GM19328 (cell line): ENCODE data around the gene DDX5.

Experiments used
- ATAC-seq: cut with Tn5 transposase; IDR thresholded peaks from one replicate; pipeline ENCODE4 v1.9.1; 2021; ENCODE audit warnings: mild to moderate bottlenecking, moderate library complexity; ENCODE audit not compliant: unreplicated experiment

The DDX5 gene

DNA sequence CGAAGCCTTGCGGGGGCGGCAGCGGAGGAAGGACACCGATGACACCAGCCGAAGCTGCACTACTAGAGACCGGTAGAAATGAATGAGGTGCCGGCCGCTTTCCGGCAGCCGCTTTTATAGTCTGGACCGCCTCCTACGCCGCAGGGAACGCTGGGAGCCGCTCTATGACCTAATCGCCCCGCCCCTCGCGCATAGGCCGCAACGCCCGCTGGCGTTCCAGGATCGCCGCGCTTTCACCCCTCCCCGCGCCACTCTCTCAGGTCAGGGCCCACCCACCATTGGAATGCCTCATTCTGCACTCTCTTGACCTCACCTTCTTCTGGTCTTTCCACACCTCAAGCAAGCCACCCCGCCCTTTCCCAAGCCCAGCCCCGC lies at the start of gene DDX5:
TSS of gene DDX5 (minus strand) at position 89 of the 375 bp plus-strand sequence. CDS start 170 bp downstream, outside the sequence.
- ATAC-seq, result peak; percentile 58

DNA sequence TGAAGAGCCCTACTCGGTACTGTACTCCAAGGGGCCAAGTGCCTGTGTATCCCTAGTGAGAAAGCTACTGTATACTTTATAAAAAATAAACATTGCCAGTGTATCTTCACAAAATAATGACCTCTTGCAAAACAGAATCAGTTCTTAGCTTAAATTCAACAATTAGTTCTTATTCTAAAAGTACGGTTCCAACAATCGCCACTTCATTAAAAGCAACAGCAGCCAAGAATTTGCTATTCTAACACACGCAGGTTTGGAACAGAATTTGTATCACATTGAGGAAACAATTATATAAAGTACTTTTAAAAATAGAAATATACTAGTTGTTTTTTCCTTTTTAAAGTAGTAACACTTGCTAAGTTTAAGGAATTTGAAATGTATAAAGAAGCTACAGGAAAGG lies 49.2 kb upstream of the DDX5 start:
- ATAC-seq, result no peak

DNA sequence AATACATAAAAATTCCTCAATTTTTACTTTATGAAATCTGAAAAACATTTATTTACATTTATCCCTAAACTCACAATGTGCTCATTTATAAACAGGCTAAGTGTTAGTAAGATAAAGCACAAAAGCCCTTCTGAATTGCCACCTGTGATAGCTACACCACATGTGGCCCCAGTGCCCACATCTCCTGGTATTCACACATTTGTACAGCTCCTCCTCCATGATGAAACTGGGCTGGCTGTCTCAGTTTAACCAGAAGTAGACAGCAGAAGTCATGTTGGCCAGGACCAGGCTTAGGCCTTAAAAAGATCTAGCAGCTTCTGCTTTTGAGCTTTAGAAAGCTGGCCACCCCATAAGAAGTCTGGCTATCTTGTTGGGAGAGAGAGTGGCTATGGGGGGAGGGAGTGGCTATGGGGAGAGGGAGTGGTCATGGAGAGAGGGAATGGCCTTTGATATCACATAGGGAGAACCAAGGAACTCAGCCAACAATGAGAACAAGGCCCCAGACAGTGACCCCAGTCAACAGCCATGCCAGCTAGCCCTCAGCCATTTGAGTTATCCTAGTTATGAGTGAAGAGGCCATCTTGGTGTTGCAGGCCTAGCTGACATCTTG lies 48.0 kb upstream of the DDX5 start:
- ATAC-seq, result no peak

DNA sequence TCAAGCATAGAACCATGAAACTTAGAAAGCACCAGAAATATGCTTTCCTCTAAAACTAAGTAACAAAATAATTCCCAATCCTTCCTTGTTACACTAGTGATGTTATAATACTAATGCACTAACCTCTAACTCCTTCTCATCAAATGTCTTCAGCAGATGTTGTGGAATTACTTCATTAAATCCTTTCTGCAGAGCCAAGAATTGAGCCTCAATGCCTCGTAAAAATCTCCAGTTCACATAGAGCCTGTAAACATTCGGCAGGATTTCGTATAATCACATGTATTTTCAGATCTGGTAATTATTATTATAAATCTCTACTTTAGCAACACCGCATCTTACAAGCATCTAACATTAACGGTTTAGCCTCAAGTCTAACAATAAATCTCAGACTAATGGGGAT lies 45.4 kb upstream of the DDX5 start:
- ATAC-seq, result no peak

DNA sequence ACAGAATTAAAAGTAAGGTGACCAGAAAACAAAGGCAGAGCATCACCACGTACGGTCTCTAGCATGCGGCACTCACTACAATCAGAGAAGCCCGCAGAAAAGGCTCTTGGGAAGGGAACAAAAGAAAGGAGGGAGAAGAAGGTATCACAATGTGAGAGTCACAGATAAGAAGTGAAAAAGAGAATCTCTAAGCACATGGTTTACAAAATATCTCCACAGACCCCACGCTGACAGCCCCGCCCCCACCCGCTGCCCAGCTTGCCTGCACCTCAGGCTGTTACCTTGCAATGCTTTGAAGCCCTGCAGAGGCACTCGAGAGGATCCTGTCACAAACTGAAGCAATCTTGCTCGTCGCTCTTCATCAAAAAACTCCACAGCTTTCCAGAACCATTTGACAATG lies 41.2 kb upstream of the DDX5 start:
- ATAC-seq, result no peak

DNA sequence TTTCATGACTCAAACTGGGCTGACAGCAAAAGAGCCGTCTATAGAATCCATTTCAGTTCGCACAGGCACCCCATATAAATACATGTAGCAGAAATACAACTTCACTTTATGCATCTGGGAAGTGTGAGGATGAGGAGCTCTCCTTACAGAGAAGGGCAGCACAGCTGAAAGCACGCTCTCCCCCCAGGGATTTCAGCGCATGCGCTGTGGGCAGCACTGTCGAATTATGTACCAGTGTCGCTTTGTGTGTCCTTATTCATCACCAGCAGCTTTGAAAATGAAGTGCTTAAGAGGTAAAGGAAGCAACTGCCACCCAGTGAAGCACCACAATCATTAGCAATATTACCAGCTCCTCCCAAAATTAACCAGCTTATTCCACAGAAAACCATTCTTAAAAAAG lies 40.6 kb upstream of the DDX5 start:
- no peak for ATAC-seq

DNA sequence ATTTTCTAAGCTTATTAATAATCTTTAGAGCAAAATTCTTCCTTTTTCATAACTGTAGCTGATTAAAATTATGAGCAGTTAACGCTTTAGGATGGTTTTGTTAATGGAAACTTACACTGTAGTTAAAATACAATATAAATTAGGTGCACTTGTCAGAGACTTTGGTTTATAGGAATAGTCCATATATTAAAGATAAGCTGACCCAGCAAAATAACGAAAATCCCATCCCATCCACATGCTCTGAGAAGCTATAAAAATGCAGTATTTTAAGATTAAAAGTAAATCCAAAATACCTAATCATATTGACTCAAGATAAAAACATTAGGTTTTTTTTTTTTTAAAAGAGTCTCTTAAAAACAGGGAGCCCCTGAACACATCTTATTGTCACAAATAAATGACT lies 38.7 kb upstream of the DDX5 start:
- no peak for ATAC-seq

DNA sequence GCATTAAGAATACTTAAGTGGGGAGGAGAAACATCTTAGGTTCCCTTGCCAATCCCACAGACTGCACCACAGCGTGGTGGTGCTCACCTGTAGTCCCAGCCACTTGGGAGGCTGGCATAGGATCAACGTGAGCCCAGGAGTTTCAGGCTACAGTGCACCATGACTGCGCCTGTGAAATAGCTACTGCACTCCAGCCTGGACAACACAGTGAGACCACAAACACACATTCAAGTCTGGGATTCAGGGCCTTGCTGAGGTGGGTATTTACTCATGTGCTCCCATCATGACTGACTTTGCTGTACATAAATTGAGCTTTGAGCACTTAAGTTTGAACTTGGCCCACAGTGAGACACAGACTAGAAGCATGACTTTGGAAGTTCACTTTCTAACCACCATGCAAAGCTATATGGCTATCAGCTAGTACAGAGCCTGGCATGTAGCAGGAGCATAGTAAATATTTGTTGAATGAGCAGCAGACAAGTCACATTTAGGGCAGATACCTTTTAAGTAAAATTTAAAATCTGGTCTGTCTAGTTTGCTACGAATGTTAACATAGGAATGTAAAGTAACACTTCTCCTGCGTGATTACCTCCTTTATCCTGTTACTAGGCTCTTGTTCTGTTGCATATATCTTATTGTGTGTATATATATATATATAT lies 34.2 kb upstream of the DDX5 start:
- ATAC-seq, result no peak

DNA sequence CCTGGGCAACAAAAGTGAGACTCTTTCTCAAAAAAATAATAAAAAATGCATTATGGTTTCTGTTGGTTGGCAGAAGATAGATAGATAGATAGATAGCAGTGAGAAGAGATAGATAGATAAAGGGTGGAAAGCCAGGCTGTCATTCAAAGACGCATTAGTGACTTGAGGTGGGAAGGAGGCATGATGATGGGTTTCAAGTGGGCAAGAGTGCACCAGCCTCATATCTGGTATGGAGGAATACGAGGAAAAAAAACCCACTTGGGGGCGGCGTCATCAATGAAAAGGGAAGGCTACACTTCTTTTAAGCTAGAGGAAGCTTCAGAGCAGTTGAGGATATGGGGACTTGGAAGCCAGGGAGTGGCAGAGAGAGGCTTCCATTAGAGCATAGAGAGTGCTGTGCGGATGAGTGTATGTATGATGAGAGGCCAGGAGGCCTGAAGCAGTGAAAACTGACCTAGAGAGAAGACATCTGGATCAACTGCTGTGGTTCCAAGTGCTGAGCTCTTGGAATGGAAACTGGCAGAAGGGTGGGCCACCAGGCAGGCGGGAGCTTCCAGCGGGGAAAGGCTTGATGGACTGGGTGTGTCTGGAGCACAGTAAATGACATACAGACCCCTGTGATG lies 32.5 kb upstream of the DDX5 start:
- ATAC-seq, result no peak

DNA sequence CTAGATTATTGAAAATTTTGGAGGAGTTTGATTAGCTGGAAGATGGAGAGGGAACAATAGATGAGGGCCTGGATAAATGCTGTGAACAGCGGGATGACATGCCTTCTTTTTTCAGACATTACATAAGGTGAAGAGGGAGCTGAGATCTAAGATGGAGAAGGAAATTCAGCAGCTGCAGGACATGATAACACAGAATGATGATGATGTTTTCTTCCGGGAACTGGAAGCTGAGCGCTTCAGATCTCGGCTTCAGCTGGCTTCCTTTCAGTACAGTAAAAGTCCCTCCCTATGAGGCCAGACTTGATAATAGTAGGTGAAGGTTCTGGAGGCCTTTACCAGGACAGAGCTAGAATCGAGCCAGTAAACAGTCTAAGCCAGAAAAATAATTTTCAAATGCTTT lies 31.4 kb upstream of the DDX5 start:
- no peak for ATAC-seq

DNA sequence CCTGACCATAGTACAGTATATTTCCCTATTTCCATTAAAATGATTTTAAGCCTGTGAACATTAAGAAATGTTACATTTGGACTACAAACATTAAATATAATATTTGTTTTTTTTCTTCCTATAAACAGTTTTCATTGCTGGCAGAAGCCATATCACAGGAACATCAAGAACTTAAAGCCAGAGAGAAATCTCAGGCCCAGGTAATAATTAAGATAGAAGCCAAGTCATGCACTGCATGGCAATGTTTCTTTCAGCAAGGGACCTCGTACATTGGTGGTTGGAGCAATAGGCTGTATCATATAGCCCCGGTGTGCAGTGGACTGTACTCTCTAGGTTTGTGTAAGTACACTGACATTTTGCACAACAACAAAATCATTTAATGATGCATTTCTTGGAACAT lies 30.8 kb upstream of the DDX5 start:
- ATAC-seq, result no peak

DNA sequence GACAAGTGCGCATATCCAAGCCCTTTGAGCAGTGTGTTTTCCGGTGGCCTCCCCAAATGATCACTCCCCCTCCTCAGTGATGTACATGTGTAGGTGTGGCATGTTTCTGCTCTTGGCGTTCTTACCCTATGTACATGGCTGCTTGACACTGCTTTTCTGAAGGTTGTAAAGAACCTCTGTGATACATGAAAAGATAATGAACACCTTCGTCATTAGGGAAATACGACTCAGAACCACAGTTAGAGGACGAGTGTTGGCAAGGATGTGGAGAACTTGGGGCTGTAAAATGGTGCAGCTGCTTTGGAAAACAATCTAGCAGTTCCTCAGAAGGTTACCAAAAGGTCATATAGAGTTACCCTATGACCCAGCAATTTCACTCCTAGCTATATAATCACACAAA lies 29.3 kb upstream of the DDX5 start:
- no peak for ATAC-seq

DNA sequence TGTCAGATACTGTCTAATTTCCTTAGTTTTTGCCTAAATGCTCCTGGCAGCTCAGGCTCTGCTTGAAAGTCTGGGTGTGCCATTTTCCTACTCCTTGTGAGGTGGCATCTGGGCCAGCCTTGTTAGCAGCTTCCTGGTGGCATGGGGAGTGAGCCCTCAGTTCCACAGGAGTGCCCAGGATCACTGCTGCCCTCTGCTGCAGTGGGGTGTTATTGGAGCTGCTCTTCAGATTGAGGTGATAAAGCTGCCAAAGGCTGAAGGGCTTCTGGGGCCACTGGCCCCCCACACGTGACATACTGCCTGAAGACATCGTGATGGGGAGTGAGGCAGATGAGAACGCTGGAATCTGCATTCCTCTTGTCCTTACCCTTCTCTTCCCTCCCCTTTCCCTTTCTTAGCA lies 28.1 kb upstream of the DDX5 start:
- ATAC-seq, result no peak

DNA sequence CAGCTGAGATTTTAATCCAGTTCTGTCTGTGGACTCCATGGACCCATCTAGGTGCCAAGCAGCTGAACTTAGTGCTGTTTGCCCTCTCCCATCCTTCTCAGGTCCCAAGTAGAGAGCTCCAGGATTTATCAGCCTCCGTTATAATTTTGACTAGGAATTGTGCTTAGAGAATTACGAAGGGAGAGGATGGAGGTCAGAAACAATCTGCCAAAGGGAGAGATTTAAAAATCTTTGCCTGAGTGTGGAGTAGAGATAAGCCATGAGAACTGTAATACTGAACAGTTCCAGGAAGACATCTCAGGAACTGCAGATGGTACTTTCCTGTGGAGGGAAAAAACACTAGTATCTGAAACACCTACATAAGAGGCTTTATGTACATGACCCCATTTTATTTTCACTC lies 27.7 kb upstream of the DDX5 start:
- ATAC-seq, result no peak

DNA sequence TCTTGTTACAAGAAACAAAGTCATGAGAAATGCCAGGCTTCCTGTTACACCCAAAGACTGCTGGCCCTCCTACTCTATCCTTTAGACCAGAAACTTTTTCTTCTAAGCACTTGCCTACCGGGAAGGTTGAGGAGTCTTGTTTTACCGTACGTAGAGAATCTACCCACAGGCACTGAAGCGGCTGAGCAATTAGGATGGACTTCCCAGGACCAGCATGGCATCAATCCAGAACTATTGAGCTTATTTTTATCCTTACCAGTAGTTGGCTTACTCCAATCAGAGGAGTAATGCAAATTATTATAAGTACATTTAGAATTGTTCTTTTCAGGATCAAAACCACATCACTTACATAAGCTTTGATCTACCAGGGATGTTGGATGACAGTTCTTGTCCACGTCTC lies 26.3 kb upstream of the DDX5 start:
- no peak for ATAC-seq

DNA sequence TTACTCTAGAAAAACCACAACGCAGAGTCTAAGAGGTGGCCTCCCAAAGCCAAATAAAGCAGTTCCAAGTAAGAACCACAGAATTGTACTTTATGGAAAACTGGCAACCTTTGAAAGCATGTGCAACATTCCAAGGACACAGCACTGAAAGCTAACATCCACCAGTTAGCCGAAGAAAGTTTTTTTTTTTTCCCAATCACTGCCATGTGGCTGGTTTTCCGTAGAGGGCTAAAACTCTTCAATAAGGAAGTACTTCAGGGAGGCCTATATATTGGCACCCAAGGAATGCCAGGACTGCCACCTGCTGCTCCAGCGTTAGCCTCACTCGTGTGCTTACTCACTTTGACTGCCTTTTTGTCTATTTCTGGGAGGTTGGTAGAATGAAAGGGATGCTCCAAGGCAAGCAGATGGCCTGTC lies 25.9 kb upstream of the DDX5 start:
- no peak for ATAC-seq

DNA sequence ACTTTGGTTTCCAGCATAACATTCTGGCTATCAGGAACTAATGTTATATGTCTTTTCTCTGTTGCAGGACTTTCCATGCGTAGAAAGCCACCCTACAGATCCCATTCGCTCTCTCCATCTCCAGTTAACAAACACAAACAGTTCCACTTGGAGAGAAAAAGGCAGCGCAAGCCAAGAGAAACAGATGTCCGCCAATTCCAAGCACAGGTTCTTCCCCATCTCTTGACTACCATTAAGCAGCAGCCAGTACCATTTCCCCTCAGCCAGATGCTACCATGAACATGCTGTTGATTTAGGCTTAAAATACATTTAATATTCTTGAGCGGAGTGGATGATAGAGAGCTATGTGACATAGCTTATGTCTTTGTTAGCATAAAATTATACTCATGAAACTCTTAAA lies 23.1 kb upstream of the DDX5 start:
- no peak for ATAC-seq

DNA sequence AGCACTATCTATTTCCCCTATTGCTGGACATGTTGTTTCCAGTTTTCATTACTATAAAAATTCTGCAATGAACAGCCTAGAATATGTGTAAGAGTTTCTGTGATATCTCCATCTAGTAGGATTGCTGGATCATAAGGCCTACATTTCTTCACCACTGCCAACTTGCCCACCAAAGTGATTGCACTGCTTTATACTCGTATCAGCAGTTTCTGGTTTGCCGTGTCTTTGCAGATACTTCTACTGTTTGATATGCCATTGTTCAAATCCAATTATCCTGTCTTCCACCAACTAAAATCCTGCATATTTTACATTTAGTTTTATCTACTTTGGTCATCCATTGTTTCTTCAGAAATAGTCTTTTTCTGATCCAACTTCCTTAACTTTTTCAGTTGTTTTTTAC lies 21.8 kb upstream of the DDX5 start:
- no peak for ATAC-seq

DNA sequence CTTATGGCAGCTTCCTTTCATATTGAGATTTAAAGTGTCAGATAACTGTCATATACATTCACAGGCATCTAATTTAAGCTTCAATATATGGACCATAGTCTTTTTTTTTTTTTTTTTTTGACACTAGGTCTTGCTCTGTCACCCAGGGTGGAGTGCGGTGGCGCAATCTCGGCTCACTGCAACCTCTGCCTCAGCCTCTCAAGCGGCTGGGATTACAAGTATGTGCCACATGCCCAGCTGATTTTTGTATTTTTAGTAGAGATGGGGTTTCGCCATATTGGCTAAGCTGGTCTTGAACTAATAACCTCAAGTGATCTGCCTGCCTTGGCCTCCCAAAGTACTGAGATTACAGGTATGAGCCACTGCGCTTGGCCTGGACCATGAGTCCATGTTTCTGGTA lies 14.3 kb upstream of the DDX5 start:
- ATAC-seq, result no peak

DNA sequence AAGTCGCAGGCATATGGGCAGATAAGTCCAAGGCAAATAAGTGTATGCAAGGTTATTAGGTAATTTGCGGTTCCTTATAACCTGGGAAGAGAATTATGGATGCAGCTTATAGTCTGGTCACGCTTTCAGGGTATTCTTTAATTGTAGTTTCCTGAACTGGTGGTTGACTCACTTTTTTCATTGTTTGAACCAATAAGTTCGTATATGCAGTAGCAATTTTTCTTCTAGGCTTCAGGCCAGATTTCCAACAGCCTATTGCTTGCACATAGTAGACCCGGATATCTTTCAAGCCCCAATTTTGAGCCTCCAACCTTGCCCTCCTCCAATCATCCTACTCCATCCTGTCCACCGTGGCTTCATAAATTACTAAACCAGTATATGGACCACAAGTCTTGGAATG lies 13.5 kb upstream of the DDX5 start:
- no peak for ATAC-seq

DNA sequence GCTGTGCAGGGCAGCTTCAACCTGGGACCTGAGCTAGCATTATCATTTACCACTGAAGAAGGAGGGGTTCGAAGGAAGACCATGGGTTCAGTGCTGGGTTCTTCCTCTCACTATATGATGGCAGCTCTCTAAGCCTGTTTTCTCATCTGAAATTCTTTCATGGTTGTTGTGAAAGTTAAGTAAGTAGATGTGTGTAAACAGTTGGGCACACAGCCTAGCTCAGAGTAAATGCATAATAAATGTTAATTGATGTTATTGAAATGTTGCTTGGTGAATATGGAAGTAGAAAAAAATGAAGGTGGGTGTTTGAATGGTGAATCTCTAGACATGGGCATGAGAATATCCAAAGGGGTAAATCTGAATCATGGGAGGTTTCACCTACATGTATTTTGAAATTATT lies 9.7 kb upstream of the DDX5 start:
- ATAC-seq, result no peak

DNA sequence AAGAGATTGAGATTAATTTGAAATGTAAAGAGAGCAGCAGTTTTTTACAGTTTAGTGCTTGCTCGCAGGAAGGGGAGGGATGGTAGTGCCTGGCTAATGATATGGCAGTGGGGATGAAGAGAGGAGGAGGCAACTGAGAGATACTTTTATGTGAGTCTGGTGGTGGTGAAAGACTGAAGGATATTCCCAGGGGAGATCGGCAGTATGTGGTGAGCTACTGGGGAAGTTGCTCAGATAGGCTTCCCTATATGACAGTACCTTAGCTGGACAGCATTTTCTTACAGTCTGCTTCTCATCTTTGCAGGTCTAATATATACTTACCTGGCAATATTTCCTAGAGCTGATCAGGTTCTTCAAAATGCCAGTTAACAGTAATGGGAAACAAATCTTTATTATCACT lies 9.3 kb upstream of the DDX5 start:
- ATAC-seq, result no peak

DNA sequence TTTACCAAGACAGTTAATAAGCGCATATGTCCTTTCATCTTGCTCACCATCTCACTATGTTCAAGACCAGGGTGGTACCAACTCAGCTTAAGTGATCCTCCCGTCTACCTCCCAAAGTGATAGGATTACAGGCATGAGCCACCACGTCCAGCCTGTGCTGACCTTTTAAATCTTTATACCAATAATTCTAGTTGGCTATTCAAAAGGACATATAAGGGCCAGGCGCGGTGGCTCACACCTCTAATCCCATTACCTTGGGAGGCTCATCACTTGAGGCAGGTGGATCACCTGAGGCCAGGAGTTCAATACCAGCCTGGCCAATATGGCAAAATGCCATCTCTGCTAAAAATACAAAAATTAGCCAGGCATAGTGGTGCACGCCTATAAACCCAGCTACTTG lies 3.1 kb upstream of the DDX5 start:
- ATAC-seq, result no peak
